ENCODE results near the gene TMEM167A. TPM values are rescaled to one million over a fixed set of nuclear protein-coding genes. Genes with fewer than 3 reads are reported as not detected.

Gene TMEM167A
- polyA plus RNA-seq, 1 experiment = 23.5 TPM

GRCh38 chr5:83003791-83004190, 73.4 kb downstream of the TMEM167A start:
- POLR2A ChIA-PET = no interaction called here
- no peak overlapping the region for H3K4me3 ChIP-seq (ENCODE audit: low read depth, low read length)
- H3K27me3 ChIP-seq (ENCODE audit: control insufficient read depth, insufficient read depth, low read length) = no peaks in the 10 kb centered on the region
- CTCF ChIA-PET = interaction anchor here (1.1 kb wide), 1 partner anchor 39 kb away, joined by 3 read pairs; no protein-coding TSS in a partner anchor
- H3K36me3 ChIP-seq (ENCODE audit: control insufficient read depth, insufficient read depth, low read length) = no peaks in the 10 kb centered on the region
- TF ChIP-seq CTCF (IDR thresholded peaks at IDR 0.05; ENCODE audit: insufficient read depth, low read depth, low read length) = no peak
- no peak for DNase-seq (ENCODE audit: low read depth)

Small RNAs within 50 kb of the gene (small RNA-seq; reads per million reads assigned to genes)
- 379 reads per million, percentile 95 among the genes with 10 or more reads in this experiment for gene SCARNA18 (ENCODE audit: insufficient read length, low read depth, low replicate concordance)

Other genes with a start within 250 kb of the TMEM167A start
- 1.6 and 4.2 TPM in 2 replicates for gene XRCC4, start 153 bp upstream of the TMEM167A start, polyA plus RNA-seq (2011; rRNA removed)